Mesenteric fat pad (tissue), 1 donor: Measurements from ENCODE around the gene SERPINA4. TPM values are rescaled to one million over a fixed set of nuclear protein-coding genes. Genes with fewer than 3 reads are reported as not detected.
"Not testable (repeated sequence)": the region's sequence is repeated elsewhere in the genome, so short reads cannot be mapped to it uniquely, and the experiment has no call there.

Source experiments
- DNase-seq: peaks from one replicate; pipeline ENCODE4 v3.0.0-alpha.2; 2020; ENCODE audit warnings: low spot score
- total RNA-seq: library from RNA; stranded (reverse); fragmentation: NEBNext Ultra II Directional; extraction: Animal tissue kit (Norgen Biotek cat#: 25700); gene quantifications from one replicate; pipeline ENCODE4 v1.2.1, GENCODE V29; 2021
- donor health status: DM: yes; HTN: yes; CAD: no.

SERPINA4 gene
- total RNA-seq, 1 donor from 2014 or later: not detected

DNA sequence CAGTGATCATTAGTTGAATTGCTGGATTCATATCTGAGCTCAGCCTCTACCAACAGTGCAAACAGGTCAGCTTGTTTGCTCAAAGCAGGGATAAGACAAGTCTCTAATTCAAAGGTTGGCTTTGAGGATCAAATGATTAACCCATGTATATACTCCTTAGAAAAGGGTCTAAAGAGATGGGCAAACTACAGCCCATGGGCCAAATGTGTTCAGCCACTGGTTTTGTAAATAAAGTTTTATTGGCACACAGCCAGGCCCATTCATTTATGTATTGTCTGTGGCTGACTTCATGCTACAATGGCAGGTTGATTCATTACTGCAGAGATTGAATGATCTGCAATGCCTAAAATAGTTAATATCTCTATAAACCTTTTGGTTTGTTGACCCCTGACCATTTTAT lies 3.1 kb downstream of the SERPINA4 start:
- no peak for DNase-seq

DNA sequence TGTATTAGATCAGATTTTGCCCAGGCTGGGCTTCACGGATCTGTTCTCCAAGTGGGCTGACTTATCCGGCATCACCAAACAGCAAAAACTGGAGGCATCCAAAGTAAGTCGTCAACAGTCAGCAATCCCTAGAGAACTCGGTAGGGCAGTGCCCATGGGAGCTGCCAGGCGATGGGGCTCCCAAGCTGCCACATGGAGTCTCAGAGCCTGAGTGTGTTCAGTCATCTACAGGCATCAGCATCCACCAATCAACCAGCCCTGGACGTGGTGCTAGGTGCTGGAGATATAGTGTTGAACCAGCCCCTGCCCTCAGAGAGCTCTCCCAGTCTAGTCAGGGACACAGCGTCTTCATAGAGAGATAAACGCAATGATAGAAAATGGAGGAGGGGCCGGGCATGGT lies 6.9 kb downstream of the SERPINA4 start:
- DNase-seq: peak; percentile 65

DNA sequence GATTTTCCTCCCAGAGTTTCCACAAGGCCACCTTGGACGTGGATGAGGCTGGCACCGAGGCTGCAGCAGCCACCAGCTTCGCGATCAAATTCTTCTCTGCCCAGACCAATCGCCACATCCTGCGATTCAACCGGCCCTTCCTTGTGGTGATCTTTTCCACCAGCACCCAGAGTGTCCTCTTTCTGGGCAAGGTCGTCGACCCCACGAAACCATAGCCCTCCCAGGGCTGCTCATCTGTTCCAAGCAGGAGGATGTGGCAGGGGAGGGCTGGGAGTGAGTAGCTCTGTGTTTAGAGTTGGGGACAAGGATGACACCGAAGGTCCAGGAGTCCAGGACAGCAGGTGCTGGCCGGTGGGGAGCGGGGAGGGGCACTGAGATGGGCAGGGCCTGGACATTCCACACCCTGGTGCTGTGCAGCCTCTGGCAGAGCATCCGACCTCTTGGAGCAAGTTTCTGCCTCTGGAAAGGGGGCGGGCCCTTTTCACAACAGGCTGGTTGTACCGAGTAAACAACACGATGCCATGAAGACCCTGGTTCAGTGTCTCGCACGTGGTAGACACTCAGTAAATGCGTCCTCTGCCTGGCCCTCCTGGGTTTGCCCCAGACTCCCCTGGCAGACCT lies 8.2 kb downstream of the SERPINA4 start:
- DNase-seq: peak; percentile 57

DNA sequence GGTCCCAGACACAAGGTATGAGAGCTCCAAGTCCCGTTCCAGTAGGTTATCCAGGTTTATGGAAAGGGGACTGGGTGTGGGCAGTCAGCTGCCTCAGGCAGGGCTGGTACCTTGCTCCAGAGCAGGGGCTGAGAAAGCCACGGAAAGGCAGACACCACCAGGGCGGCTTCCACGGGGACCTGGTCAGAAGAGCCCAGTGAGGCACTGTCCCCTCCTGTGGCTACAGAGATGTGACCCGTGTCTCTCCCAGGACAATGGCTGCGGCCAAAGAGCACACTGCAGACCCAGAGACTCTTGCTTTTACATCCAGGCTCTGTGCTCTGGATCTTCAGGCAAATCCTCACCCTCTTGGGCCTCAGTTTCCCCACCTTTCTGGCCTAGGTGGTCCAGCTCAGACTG lies 8.8 kb downstream of the SERPINA4 start:
- peak; percentile 87 for DNase-seq

GRCh38 chr14:94570440-94570839 lies 9.2 kb downstream of the SERPINA4 start:
- DNase-seq: peak; percentile 47

DNA sequence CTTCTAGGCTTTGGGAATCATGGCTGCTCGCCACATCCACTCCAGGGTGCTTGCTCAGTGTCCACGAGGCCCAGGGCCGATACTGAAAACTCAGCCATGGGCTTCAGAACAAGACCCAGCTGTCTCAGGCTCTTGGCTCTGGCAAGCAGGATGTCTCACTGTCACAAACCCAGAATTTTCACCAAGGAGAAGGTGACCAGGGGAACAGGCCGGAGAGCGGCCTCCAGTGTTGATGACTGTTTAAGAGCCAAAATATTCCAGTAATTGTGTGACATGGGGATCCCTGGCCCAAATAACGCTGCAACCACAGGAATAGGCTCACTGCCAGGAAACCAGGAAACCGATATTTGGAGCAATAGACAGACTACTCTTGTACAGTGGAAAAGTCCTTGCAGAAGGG lies 10.2 kb downstream of the SERPINA4 start:
- DNase-seq: peak; percentile 76

DNA sequence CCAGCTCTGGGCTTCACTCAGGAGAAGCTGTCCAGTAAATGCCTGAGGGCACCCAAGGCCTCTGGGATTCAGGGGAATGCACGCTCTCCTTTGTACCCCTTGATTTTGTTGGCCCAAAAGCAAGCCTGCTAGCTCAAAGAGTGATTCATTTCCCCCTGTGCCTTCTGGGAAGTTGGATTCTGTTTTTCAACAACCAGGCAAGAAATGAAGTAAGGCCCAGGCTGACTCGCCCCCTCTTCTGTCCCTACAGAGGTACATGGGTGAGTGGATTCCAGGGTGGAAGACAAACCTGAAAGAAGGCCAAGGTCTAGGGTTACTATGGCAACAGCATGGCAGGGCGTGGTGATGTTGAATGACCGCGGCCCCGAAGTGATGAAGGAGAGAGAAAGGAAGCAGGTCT lies 10.7 kb downstream of the SERPINA4 start:
- DNase-seq: peak; percentile 24

DNA sequence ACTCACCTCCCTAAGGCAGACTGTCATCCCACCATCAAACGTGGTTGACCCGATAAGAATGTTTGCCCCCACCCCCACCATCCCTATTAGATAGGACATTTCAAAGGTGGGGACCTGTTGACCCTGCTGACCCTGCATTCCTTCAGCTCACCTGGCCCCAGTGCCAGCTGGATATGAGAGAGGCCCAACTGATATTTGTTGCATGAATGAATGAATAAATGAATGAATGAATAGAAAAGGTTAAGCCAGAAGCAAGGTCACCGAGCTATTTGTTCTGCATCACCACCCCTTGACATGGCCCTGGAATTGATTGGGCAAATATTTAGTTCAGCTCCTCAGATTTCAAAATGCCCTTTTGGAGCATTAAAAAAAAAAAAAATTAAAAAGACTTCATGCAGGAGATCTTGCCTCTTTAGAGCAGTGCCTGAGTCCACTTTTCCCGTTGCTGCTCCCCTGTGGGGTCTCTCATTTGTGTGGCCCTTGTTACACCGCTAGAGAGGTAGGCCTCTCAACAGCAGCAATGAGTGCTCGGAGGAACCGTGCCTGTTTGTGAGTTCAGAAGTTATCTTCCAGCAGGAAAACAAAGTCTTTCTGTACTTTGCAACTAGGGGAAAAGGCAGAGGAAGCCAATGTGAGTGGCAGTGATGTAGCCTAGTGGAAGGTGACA lies 11.5 kb downstream of the SERPINA4 start:
- peak; percentile 35 for DNase-seq

GRCh38 chr14:94573475-94574277 lies 12.4 kb downstream of the SERPINA4 start:
- DNase-seq: peak; percentile 39

- peak; percentile 82 for DNase-seq
These were observed 13.1 kb downstream of the SERPINA4 start for GRCh38 chr14:94574336-94574735.

DNA sequence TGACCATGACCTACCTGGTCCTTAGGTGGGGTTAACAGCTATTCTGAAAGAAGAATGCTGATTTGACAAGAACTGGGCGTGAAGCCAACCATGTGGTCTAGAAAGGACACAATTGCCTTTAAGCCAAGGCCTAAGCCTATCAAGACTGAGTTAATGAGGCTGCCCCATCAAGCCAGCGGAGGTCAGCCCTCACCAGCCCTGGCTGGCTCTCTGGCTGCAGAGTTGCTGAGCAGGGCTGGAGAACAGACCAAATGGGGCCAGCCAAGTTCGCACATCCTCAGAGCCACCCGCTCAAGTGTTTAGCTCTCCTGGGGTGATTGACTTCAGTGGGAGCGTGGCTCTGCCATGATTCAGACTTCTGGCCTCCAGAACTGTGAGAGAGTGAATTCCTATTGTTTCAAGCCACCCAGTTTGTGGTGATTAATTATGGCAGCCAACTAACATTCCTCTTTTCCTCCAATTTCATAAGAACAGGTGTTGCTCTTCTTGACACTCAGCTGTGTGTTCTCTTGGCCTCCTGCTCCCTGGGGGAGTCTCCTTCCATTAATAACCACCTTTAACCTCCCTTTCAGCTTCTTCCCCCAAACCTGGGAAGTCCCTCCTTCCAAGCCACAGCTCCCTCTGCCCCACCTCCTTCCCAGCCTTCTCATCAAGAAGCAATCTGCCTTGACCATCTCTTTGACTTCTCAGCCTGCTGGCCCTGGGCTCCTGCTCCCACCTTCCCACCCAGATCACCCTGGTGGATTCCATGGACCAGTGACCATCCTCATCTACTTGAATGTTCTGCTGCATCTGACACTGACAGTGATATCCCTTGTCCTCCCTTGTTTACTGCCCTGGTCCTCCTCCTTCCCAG lies 14.7 kb downstream of the SERPINA4 start:
- peak; percentile 75 for DNase-seq

DNA sequence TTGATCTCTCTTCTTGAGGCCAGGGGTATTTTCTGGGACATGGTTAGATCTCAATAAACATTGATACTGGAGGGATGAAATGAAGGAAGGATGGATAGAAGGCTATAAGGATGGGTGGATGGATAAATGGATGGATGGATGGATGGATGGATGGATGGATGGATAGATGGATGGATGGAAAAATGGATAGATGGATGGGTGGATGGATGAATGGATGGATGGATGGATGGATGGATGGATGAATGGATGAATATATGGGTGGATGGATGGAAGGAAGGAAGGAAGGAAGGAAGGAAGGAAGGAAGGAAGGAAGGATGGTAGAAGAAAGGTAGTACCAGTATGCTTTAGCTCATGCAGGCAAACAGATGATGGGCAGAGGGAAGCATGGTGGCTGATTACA lies 16.2 kb downstream of the SERPINA4 start:
- not testable (repeated sequence) for DNase-seq

GRCh38 chr14:94578712-94579111 lies 17.5 kb downstream of the SERPINA4 start:
- DNase-seq: no peak

DNA sequence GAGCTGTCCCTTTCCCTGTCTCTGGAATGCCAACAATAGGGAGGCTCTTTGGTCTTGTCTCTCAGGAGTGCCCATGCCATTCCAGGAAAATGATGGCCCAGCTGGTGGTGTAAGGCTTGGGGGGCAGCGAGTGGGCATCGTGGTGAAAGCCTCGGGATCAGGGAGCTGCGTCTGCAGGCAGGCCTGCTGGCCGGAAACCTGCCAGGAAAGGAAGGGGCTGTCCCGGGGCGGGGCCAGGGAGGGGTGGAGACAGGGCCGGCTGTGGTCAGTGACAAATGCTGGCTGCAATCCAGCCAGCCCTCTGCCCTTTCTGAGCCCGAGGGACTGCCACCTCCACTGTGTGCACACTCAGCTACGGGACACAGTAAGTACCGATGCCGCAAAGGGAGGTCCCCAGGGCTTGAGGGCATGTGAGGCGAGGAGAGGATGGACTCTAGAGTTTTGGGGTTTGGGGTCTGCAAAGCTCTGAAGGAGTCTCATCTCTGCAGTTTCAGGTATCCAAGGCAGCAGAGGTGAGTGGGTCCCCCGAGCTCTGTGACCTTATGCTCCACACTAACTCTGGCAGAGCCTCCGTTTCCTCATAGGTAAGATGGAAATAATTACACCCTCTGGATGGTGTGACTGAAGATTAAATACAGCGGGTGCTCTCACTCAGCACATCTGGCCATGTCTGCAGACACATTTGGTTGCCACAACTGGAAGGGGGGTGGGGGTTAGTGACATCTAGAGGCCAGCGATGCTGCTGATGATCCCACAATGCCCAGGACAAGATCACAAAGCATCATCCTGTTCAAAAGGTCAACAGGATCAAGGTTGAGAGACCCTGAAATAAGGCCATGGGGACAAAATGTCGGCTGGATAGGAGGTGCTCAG lies 20.1 kb downstream of the SERPINA4 start, which contains the start of gene SERPINA5:
Gene SERPINA5, plus strand, starts transcription at position 300 of the 873 bp plus-strand sequence. CDS start 5,937 bp downstream, outside the sequence.
- DNase-seq: peak; percentile 82

DNA sequence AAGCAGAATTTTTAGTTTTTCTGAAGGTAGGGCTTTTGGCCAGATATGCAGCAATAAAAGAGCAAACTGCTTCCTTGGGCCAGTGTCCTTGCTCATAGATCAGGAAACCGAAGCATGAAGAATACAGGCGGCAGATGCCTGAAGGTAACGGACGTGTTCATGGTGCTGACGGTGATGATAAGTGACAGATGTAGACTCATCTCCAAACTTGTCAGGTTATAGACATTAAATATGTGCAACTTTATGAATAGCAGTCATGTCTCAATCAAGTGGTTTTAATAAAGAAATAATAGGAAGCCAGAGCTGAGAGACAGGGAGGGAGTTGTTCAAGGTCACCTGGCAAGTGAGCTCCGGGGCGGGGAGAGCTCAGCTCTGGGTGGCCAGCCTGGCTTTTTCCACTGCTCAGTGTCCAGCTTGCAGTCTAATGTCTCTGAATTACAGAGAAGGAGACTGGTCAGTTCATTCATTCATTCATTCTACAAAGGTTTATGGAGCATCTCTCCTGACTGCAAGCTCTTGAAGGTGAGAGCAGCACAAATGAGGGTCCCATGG lies 21.0 kb downstream of the SERPINA4 start:
- no peak for DNase-seq

DNA sequence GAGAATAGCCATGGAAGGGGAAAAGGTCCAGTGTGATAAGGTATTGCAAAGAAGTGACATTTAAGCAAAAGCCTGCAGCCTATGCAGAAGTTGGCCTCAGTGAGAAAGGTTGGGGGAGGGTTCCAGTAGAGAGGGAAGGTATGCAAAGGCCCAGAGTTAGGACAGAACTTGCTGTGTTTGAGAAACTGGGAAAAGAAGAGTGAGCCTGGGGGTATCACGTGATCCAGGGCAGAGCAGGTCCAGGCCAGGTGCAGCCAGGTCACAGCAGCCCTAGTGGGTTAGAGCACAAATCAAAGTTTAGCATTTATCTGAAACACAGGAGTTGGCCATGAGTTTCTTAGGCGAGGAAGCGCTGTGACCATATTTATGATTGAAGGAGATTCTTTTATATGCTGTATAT lies 21.6 kb downstream of the SERPINA4 start:
- DNase-seq: no peak

DNA sequence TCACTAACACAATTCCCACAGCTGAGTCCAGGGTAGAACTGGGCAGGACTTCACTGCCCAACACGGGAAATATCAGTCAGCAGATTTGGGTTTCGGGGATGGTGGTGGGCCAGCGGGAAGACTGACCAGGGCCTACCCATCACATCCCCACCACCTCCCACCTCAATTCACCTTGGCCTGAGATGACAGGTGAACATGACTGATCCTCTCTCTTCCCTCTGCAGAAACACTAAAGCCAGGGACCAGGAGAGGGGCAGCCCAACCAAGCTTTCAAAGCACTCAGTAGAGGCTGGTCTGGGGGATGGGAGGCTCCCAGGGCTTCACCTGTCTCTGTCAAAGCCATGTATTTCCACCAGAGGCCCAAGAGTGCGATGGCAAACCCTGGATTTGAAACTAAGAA lies 22.3 kb downstream of the SERPINA4 start:
- DNase-seq: no peak

DNA sequence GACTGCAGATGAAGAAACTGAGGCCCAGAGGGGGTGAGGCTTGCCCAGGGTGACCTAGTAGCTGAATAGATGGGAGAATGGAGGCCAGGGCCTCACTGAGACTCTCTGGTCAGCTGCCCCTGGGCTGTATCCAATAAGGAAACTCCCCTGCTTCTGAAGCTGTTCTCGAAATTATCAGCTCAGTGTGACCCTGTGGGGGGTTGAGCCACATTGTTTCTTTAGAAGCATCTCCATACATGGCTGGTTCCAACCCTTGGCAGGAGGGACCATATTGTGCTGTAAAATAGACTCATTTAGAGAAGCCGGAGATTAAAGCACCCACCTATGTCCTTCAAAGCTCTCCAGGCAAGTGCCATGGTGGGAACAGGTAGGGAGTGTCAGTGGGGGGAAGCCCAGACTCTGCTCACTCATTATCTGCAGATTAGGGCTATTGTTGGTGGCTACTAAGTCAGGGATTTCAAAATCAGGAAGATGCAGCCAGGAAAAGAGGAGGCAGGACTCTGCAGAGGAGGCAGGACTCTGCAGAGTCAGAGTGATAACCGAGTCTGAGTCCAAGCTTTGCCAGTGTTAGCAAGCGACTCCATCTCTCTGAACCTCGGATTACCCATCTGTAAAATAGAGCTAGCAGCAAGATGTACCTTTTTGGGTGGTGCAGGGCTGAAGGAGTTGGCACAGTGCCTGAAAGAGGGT lies 23.5 kb downstream of the SERPINA4 start:
- no peak for DNase-seq

GRCh38 chr14:94586635-94587034 lies 25.4 kb downstream of the SERPINA4 start:
- no peak for DNase-seq
